Nephron progenitor cell (in vitro differentiated cells): ENCODE results near the gene LCN9.
A peak's percentile ranks its signal among the peaks of the same experiment; 100 is the strongest.

Experiments
- DNase-seq: peaks from one replicate; pipeline ENCODE4 v3.0.0; 2021
- H3K27ac Mint-ChIP-seq: 2 replicates; pipeline ENCODE4 v1.8.0; 2021; ENCODE audit warnings: mild to moderate bottlenecking, moderate library complexity, mixed read lengths
- H3K27me3 Mint-ChIP-seq: 2 replicates; pipeline ENCODE4 v1.8.0; 2021; ENCODE audit warnings: mild to moderate bottlenecking, low read depth, mixed read lengths; ENCODE audit not compliant: poor library complexity
- H3K36me3 Mint-ChIP-seq: 2 replicates; pipeline ENCODE4 v1.8.0; 2021; ENCODE audit warnings: low read depth, mixed read lengths
- H3K4me1 Mint-ChIP-seq: 2 replicates; pipeline ENCODE4 v1.8.0; 2021; ENCODE audit warnings: mixed read lengths
- H3K4me3 Mint-ChIP-seq: 2 replicates; pipeline ENCODE4 v1.8.0; 2021; ENCODE audit warnings: mild to moderate bottlenecking, moderate library complexity, mixed read lengths
- H3K9me3 Mint-ChIP-seq: 2 replicates; pipeline ENCODE4 v1.8.0; 2021; ENCODE audit warnings: mild to moderate bottlenecking, moderate library complexity, mixed read lengths
- TF ChIP-seq, protein P1 (sequence below): fragments of 200-600 bp; sonication (generic); IDR thresholded peaks from 2 replicates; pipeline ENCODE4 v1.5.0; 2021; ENCODE audit warnings: antibody characterized with exemption

Gene LCN9

DNA sequence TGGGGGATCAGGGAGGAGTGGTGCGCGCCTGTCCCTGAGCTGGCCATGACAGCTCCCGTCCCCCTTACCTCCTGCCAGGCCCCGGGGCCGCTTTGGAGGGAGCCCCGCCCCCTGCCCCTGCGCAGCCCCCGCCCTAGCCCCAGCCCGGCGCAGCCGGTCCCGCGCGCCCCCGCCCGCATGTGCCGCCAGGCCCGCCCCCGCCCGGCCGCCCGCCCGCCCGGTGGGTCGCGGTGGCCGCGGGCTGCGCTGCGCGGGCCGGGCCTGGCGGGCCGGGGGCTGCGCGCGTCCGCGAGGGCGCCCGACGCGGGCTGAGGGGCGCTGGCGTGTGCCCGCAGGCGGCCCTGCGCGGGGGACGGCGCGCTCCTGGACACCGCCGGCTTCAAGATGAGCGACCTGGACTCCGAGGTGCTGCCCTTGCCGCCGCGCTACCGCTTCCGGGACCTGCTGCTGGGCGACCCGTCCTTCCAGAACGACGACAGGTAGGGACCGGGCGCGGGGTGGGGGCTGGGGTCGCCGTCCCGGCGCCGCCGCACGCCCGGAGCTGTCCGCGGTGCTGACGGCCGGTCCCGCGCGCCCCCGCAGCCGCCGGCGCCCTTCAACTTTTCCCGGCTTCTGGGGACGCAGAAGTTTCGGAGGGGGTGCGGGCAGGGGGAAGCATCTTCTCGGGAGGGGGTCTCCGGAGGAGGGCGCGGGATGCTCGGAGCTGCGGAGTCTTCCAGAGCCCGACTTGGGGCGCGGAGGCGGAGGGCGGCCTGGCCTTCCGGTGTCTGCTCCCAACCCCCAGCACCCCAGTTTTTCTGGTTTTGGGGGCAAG, 51.3 kb downstream of the LCN9 start:
- Mint-ChIP-seq H3K4me3 (no peak overlapping the region), H3K9me3 (no peaks in the 10 kb centered on the region), H3K27me3 (peaks cover 91% of the 10 kb centered on the region), H3K36me3 (no peaks in the 10 kb centered on the region), H3K27ac (no peak overlapping the region), H3K4me1 (no peaks in the 10 kb centered on the region)
- peak; percentile 87 for DNase-seq
- TF ChIP-seq, protein P1, sequence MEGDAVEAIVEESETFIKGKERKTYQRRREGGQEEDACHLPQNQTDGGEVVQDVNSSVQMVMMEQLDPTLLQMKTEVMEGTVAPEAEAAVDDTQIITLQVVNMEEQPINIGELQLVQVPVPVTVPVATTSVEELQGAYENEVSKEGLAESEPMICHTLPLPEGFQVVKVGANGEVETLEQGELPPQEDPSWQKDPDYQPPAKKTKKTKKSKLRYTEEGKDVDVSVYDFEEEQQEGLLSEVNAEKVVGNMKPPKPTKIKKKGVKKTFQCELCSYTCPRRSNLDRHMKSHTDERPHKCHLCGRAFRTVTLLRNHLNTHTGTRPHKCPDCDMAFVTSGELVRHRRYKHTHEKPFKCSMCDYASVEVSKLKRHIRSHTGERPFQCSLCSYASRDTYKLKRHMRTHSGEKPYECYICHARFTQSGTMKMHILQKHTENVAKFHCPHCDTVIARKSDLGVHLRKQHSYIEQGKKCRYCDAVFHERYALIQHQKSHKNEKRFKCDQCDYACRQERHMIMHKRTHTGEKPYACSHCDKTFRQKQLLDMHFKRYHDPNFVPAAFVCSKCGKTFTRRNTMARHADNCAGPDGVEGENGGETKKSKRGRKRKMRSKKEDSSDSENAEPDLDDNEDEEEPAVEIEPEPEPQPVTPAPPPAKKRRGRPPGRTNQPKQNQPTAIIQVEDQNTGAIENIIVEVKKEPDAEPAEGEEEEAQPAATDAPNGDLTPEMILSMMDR = no peak

DNA sequence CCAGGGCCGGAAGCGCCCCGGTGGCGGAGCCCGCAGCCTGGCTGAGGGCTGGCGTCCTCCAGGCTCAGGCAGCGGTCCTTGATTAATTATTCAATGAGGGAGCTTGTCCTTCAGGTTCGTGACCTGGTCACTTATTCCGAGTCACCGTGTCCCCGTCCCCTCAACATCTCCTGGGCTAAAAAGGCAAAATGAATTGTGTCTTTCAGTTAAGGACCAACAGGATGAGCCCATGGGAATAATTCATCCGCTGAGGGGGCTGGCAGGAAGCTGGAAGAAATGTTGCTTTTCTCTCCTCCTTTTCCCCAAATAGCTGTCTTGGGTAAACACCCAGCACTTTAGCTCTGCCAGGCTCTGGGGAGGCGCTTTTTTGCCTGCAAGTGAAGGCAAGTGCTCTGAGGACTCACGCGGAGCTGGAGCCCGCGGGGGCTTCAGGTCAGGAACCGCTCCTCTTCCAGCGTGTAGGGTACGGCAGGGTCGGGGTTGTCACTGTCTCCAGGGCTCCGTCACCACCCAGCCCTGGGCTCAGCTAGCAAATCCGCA, 52.0 kb downstream of the LCN9 start:
- no peak for DNase-seq
- peaks cover 84% of the 10 kb centered on the region for H3K27me3 Mint-ChIP-seq

DNA sequence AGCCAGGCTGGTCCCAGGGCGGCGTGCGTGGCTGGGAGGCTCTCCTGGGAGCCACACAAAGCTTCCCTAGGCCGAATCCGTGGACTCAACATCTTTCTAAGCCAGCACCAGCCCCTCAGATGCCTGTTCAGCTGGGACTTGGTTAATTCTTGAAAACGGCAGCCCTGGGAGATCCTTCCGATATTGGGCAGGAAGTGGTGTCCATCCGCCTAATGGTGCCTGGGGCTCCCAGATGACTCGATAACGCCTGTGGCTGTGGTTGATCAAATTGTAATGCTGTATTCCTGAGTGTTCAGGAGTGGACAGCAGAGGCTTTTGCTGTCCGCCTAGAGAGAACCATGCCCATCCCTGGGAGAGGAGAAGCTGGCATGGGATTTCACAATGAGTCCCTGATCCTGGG, 52.9 kb downstream of the LCN9 start:
- TF ChIP-seq, protein P1 = no peak

More for the DNA sequence above, 52.0 kb downstream of the LCN9 start:
- peak overlapping the region; percentile 42 for H3K4me3 Mint-ChIP-seq
- H3K9me3 Mint-ChIP-seq = no peaks in the 10 kb centered on the region
- H3K36me3 Mint-ChIP-seq = no peaks in the 10 kb centered on the region
- H3K27ac Mint-ChIP-seq = no peak overlapping the region
- TF ChIP-seq, protein P1 = no peak
- no peaks in the 10 kb centered on the region for H3K4me1 Mint-ChIP-seq

More for the DNA sequence above, 52.9 kb downstream of the LCN9 start:
- Mint-ChIP-seq H3K27me3 (peaks cover 77% of the 10 kb centered on the region), H3K4me3 (no peak overlapping the region), H3K4me1 (no peaks in the 10 kb centered on the region), H3K27ac (no peak overlapping the region), H3K36me3 (no peaks in the 10 kb centered on the region), H3K9me3 (no peaks in the 10 kb centered on the region)
- no peak for DNase-seq
